GM21367 (cell line): Measurements from ENCODE around the gene SASH1.

Experiments used
- ATAC-seq: cut with Tn5 transposase; IDR thresholded peaks from one replicate; pipeline ENCODE4 v1.9.1; 2021; ENCODE audit not compliant: unreplicated experiment

The SASH1 gene

GRCh38 chr6:148538261-148539190 is 195.9 kb downstream of the SASH1 start:
- ATAC-seq = no peak

- no peak for ATAC-seq
These were observed 200.9 kb downstream of the SASH1 start for GRCh38 chr6:148543540-148543939.

- ATAC-seq = no peak
These were observed 201.8 kb downstream of the SASH1 start for GRCh38 chr6:148544421-148544820.

GRCh38 chr6:148545901-148546300 is 203.3 kb downstream of the SASH1 start:
- ATAC-seq = no peak

- no peak for ATAC-seq
These were observed 204.5 kb downstream of the SASH1 start for GRCh38 chr6:148547110-148547509.

GRCh38 chr6:148548065-148548748 is 205.6 kb downstream of the SASH1 start:
- ATAC-seq = no peak

GRCh38 chr6:148548749-148549140 is 206.1 kb downstream of the SASH1 start:
- ATAC-seq = no peak

- no peak for ATAC-seq
These were observed 207.9 kb downstream of the SASH1 start for GRCh38 chr6:148550569-148550968.

GRCh38 chr6:148551226-148551625 is 208.6 kb downstream of the SASH1 start:
- no peak for ATAC-seq

- no peak for ATAC-seq
These were observed 213.8 kb downstream of the SASH1 start for GRCh38 chr6:148556410-148556809.

- ATAC-seq = no peak
These were observed 215.2 kb downstream of the SASH1 start for GRCh38 chr6:148557796-148558321.

- peak; percentile 77 for ATAC-seq
These were observed 217.3 kb downstream of the SASH1 start for GRCh38 chr6:148559848-148560433.

- no peak for ATAC-seq
These were observed 219.0 kb downstream of the SASH1 start for GRCh38 chr6:148561629-148562028.

- ATAC-seq = no peak
These were observed 220.4 kb downstream of the SASH1 start for GRCh38 chr6:148563066-148563465.

- ATAC-seq = no peak
These were observed 221.9 kb downstream of the SASH1 start for GRCh38 chr6:148564494-148565035.

GRCh38 chr6:148565321-148565926 is 222.8 kb downstream of the SASH1 start:
- no peak for ATAC-seq

- no peak for ATAC-seq
These were observed 223.5 kb downstream of the SASH1 start for GRCh38 chr6:148565930-148566663.

- no peak for ATAC-seq
These were observed 224.2 kb downstream of the SASH1 start for GRCh38 chr6:148566664-148567350.

GRCh38 chr6:148570456-148570855 is 227.8 kb downstream of the SASH1 start:
- ATAC-seq = no peak
